ENCODE results near the gene CHCHD3.

The CHCHD3 gene

DNA sequence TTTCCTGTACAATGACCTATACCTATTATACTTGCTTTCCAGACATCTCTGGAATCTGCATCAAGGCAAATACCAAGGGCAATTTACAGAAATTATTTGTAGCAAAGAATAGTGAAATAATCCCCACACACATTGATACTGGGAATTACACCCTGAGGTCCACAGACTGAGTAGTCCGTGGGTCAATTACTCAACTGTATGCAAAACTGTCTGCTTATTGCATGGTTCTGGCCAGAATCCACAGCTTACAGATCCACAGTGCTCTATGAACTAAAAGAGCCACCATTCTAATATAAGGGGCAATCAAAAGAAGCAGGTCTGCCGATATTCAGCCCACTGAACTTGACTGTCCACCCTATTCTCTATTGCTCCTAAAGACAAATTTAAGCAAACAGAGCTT, 5.7 kb downstream of the CHCHD3 start:
- no peak for DNase-seq

DNA sequence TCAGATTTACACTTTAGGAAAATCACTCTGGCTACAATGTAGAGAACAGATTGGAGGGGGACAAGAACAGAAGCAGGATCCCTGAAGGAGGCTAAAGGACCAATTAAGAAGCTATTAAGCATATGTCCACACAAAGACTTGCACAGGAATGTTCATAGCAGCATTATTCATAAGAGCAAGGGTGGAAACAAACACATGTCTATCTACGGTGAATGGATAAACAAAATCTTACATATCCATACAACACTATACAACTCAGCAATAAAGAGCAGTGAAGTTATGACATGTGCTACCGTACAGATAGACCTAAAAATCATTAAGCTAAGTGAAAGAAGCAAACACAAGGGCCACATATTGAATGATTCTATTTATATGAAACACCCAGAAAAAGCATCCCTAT, 10.4 kb downstream of the CHCHD3 start:
- DNase-seq = no peak

DNA sequence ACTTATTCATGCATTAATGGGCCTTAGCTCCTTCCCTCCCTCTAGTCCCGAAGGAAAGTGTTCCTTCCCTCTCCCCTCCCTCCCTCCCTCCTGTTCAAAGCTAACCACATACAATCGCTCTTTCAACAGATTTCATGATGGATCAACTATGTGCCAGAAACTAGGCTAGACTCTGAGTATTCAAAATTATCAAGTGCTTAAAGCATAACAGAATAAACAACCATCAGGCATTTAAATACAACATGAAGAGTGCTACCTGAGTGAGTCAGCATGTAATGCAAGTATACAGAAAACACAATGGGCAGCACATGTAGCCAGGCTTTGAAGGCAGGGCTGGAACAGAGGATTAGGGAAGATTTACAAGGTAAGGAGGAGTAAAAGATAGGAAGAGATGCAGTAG, 11.3 kb downstream of the CHCHD3 start:
- no peak for DNase-seq

DNA sequence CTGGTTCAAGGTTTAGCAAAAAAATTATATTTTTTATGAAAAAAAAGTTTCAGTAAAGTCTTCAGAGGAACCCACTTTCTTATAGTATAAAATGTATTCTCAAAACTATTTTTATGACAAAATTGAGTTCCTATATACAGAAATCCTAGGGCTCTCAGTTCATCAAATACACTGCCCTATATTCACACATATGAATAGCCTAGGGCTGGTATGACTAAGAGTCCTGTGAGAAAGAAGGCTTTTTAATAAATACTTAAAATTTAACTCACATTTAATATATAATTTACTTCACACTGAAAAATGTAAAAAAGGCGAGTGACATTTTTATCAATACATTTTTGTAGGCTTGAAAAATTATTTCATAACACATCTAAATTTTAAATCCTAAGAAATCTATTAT, 16.6 kb downstream of the CHCHD3 start:
- no peak for DNase-seq

DNA sequence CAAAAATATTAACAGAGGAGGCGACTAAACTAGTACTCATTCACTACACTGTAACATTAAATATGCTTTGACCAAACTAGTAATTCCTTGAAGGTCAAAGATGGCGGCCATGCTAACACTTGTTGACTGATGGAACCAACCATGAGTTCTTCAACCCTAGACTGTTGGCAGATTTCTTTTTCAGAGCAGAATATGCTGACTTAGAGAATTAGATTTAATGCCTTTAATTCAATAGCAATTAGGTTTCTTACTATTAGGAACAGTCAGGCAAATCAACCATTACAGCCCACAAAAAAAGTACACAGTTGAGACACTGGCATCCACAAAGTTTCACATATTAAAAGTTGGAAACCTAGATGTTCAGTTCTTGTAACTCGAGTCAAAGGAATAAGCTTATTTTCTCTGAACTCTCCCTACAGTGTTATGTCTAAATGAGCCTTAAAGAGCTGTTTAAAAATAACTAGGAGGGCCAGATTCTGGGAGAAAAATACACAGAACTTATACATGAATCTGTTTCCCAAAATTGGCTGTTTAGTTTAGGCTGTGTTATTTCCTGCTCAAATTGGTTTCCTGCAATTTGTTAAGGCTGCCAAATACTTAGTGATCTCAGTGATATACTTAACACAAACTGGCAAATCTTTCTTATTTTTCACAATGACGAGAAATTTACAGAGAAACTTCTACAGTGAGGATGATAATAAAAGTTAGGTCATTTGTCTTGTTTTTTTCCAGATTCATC, 17.6 kb downstream of the CHCHD3 start:
- DNase-seq = no peak

DNA sequence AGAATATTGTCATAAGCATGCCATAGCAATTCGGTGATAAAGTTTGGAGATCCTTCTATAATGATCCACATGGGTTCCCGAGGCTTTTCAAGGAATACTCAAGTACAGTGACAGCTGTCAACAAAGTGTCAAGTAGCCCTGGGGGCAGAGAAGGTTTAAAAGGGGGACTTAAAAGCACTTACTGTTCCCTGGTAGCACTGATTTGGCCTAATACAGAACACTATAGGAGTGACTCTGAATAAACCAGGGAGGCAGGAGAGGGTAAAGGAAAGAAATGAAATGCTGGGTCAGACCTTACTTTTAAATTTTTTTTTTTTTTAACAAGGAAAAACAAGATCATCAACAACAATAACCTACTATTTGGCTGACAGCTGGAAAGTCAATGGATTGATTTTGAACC, 20.1 kb downstream of the CHCHD3 start:
- no peak for DNase-seq

DNA sequence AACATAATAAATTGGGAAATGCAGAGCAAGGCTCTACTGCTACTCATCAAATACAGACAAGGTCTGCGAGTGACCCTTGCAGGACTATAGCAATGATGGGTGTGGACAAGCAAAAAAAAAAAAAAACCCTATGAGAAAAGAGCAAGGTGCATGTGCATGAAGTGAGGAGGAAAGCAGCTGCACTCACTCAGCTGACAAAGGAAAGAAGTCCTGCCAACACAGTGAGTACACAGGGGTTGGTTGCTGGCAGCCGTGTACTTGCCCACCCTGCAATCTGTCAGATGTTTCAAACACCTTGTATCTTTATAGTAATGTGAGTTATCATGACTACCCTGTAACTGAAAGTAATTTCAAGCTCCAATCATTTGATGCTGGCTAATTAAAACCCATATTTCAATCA, 20.5 kb downstream of the CHCHD3 start:
- DNase-seq = no peak

DNA sequence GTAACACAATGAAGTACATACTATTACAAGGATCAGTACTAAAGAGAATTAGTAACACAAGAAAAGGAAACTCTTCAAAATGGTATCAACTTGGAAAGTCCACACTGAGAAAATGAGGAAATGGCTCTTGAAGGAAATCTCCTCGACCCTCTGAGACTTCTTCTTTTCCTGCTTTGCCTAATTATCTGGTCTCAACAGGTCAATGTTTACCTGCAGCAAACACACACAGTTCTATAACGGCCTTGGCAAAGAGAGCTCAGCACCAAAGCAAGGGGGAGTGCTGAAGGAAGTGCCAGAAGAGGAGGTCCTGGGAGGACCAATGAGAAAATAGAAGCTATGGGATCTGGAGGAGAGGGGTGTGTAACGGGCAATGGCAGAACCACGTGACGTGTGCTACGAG, 21.9 kb downstream of the CHCHD3 start:
- DNase-seq = no peak

DNA sequence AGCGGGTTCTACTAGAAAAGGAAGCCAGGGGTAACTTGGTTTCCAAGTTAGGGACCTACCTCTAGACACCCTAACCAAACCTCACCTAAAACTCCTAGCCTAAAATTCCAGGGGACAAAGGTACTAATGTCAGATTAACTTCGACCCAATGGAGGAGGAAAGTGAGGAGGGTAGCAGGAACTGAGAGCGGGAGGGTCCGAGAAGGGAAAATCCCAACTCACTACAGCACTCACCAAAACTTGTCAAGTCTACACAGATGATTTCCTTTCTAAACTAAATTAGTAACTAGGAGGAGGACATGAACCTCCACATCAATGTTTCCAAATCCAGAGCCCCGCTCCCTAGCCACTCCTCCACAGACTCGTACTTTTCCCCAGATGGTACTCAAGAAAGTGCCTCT, 22.6 kb downstream of the CHCHD3 start:
- DNase-seq = no peak

DNA sequence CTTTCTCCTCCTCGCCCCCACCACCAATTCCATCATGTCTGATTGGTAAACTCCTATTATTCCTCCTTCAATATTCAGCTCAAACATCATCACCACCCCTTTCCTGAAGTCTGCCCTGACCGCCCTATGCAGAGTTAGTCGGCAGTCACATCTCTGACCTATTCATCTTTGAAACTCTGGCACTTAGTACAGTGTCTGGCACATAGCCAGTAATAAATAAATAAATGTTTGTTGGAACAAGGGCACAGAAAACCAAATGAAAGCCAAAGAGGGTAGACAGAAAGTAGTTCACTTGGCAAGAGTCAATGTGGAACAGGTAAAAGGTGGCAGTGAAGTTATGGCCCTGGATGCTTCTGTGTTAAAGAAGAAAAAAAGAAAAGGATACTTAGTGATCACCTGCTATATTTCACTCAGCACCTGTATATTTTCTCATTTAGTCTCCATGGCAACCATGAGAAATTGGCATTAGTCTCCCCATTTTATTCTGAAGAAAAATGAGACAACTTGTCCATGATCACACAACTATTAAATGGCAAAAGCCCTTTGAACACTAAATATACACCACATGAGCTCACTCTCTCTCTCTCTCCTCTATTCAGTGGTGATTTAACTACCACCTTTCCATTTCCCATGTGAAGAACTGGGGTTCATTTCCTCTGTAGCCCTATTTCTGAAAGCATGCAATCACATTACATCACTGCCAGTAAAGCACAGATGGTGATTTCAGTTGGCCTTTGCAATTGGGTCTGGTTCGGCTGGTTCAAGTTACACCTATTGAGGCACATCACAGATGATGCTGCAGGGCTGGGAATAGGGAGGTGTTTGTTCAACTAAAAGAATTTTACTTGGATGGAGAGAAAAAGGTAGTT, 25.3 kb downstream of the CHCHD3 start:
- no peak for DNase-seq

DNA sequence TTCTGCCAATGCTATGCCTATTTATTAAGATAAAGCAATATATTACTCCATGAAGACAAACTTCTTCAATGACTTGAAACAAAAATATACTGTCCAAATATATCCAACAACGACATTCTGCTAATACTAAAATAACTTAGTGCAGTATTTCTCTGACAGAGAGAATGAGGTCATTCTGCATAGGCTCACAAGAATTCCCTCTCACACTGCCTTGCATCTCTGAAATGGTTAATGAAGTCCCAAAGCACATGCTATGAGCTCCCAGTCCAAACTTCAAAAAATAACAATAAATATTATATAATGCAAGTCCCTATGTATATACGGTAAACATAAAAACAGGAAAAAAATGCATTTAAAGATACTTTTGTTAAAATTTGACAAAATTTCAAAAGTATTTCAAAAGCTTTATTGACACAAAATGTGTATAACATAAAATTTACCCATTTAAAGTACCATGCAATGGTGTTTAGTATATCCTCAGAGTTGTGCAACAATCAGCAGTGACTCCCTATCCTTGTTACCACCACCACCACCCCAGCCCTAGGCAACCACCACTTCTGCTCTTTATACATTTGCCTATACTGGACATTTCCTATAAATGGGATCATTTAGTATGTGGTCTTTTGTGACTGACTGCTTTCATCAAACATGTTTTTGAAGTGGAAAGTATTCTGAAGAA, 27.6 kb downstream of the CHCHD3 start:
- DNase-seq = no peak

DNA sequence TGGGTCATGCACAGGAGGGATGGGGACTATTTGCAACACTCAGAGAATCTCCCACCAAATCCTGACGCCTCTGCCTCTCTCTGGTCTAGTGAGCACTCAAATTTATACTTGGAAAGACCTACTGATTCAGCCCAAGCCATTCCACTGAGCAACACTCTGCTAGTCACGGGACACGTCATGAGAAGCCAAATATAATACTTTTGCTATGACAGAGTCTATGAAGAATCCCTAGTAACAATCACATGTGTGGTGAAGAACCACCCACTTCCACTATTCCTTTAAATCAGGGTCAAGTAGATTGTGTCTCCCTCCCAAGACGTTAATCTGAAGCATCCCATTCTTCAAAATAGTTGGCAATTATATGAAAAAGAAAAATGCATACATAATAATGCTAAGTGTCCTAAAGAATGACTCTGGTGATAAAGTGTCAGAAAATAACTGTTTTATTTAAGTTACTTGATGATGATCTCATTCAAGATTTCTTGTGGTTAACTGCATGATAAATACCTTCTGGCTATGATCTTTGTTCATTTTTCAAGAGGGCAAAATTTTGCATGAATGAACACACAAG, 28.5 kb downstream of the CHCHD3 start:
- no peak for DNase-seq

DNA sequence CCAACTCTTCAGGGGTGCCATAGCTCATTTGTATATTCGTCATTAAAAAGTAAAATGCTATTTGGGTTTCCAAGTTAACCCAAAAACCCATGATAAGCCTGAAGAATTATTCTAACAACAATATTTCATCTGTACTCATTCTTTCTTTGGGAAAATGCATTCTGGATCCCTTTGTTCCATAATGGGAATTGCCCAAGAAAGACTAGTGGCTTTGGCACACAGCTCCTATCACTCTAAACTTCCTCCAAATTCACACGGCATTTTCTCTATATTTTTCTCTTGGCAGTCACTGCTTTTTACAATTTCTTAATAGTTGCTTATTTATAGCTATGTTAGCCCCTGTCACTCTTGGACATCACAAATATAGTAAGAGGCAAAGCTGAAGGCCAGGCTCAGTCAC, 29.1 kb downstream of the CHCHD3 start:
- DNase-seq = no peak

DNA sequence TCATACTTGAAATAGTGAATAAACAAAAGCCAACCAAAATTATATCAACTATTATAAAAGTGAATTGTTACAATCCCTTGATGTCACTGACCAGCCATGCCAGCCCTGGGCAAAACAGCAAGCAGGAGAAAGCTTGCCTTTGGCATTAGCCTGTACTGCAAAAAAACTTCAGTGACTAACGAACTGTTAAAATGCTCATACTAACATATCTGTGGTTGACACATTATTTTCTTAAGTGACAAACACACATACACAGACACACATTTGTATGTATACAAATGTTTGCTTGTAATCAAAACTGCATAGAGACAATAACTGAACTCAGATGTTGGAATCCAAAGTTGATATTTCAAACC, 29.5 kb downstream of the CHCHD3 start:
- no peak for DNase-seq

DNA sequence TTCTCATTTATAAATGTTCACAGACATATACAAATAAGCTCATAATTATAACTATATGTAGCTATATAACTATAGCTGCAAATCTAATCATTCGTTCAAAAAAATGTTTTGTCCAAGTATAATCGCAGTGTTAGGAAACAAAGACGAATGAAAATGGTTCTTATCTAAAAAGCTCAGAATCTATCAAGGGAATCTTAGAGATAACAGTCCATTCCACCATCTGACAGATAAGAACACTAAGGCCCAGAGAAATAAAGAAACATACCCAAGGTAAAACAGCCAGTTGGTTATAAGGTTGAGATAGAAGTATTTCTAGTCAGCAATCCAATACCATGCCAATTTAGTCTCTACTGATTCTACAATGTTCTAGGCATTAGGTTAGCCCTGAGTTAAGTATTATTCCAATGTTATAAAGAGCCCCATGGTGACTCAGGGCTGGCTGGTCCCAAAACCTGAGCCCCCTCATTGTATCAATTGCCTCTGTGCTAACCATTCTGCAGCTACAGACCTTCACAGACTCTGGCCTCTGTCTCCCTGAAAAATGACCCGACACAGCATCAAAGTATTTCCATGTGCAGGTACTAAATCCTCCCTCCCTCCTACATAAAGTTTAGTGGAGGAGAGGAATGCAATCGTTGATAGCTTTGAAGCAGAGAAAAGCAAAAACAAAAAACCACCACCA, 30.0 kb downstream of the CHCHD3 start:
- DNase-seq = no peak

DNA sequence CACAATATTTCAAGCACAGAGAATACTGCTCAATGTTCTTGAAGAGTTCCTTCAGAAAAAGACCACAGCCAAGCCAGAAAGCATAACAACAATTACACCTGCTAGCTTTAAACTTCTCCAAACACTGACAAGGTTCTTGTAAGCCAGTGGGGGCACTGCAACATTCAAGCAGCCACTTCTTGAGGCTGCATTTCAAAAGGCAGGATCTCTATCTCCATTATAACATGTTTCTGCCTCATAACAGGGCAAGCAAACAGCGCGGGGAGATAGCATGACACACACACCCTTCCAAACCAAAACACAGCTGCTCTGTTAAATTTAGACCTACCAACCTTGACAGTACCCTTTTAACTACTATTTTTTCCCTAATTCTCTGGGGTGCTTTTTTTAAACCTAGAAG, 30.8 kb downstream of the CHCHD3 start:
- no peak for DNase-seq

DNA sequence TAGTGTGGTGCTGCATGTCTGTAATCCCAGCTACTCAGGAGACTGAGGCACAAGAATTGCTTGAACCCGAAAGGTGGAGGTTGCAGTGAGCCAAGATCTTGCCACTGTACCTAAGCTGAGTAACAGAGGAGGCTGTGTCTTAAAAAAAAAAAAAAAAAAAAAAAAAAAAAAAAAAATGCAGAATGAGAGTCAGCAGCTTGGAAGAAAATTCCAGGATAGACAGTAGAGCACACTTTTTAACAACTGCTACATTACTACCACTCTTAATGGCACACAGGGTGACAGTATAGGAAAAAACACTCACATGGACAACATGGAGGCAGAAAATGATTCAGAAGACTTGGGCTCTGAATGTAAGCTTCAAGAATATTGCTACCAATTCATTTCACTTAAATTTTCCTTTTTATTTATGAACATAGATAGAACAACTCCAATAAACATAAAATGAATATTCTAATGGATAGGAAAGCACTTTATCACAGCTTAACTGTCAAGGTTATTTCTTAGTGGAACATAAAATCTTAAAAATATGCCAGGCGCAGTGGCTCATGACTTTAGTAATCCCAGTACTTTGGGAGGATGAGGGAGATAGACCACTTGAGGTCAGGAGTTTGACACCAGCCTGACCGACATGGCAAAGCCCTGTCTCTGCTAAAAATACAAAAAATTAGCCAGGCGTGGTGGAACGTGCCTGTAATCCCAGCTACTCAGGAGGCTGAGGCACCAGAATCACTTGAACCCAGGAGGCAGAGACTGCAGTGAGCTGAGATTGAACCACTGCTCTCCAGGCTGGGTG, 31.5 kb downstream of the CHCHD3 start:
- no peak for DNase-seq

DNA sequence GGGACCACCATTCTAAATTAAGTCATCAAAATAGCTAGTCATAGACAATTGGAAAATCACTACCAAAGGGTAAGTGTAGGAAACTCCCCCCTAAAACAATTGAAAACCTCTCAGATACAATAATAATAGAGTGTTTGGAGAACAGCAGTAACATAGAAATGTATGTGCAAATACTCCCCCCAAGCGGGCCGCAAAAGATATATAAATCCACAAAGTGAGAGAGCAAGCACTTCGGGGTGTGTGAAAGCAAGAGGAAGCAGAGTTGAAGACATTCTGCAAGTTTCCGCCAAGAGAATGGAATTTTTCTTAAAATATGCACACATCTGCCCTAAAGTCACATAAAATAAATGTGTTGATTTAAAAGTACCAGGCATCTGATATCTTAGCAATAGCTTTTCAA, 33.3 kb downstream of the CHCHD3 start:
- no peak for DNase-seq

DNA sequence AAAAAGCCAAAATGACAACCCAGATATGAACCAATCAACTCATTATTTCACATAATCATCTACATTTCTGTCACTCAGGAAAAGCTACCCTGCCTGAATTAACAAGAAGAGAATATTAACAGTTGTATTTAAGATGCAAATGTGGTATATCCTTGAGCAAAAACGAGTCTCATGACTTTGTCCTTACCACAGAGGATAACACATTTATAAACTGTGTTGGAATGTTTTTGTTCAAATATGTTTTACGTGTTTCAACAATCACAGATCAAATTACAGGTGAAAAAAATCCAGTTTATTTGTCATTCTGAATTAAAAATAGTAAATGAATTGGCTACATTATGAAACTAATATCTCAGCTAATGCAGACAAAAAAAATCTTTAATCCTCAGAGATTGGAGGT, 34.6 kb downstream of the CHCHD3 start:
- DNase-seq = no peak

DNA sequence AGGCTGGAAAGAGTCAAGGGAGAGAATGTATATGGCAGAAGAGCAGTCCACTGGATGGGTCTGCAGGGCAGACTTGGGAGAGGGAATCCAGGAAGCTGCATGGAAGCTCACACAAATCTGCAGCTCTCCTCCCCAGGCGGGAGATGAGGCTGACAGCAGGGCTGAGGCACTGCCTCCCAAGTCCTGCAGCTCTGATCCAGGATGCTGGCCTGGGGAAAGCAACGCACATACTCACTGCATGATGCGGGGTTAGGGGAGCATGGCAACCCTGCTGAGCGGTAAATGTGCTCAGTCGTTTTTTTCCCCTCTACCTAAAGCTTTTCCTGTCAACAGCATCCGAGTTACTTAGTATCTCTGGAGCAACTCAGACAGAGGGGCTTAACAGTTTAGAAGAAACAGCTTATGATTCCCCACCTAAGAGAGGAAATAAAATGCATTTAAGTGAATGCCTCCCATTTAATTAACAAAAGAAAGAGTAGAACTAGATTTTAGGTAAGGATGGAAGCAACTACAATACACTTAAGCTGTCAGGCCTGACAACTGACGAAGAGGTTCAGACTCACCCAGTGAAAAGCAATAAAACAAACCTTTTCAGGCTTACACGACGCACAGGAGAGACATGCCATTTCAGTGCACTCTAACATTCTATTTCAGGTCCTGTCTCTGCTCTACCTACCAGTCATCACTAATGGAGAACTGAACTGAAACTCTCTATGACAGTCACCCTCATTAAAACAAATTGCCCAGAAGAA, 37.0 kb downstream of the CHCHD3 start:
- DNase-seq = no peak

DNA sequence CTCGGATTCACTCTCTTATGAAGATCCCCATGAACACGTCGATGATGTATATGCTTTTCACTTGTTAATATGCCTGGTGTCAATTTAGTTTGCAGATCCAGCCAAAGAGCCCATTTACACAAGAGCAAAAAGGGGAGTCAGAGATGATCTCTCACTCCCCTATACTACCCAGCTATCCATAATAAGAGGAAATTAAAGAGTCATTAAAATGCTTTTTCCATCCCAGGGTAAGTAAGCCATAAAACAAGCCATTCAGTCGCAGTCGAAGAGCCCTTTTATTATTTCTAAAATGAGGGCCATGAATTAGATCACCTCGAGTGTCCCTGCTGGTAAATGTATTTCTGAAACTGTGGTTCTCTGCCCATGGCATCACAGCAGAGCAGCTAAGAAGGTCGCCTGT, 41.2 kb downstream of the CHCHD3 start:
- no peak for DNase-seq

DNA sequence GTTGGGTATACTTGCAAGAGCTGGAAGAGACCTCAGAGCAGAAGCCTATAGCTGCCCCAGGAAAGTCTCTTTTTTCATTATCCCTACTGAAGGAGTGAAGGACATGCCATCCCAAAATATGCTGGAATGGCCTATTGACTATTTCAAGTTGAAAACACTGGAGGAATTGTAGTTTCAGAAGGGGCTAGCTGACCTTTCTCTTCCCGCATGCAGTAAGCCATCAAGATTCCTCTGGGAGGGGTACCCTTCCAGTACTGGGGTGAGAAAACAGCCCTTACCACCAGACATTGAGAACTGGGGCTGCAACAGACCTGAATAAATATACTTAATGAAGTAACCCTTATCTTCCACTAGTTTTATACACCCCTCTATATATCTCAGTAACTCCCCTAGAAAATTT, 41.7 kb downstream of the CHCHD3 start:
- no peak for DNase-seq
